GM19455 (cell line): ENCODE results near the gene ST7.
"Not testable (repeated sequence)": the region's sequence is repeated elsewhere in the genome, so short reads cannot be mapped to it uniquely, and the experiment has no call there.

Source experiments
- ATAC-seq: cut with Tn5 transposase; IDR thresholded peaks from one replicate; pipeline ENCODE4 v1.9.1; 2021; ENCODE audit not compliant: unreplicated experiment

The ST7 gene

DNA sequence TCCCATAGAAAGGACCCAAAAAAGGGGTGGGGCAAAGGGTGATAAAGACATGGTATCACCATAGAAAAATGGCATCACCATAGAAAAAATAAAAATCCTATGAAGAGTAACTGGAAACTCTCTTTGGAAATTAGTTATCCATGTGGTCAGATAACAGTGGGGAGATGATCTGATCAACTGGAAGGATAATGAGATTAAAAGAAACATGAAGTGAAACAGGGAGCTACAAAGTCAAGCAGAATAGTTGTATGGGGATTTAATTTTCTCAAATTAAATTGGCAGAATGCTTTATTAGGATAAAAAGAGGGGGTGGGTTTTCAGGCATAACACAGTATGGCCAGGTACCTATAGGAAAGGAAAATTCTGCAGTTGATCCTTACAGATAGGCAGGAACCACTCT, 258.3 kb downstream of the ST7 start:
- no peak for ATAC-seq

DNA sequence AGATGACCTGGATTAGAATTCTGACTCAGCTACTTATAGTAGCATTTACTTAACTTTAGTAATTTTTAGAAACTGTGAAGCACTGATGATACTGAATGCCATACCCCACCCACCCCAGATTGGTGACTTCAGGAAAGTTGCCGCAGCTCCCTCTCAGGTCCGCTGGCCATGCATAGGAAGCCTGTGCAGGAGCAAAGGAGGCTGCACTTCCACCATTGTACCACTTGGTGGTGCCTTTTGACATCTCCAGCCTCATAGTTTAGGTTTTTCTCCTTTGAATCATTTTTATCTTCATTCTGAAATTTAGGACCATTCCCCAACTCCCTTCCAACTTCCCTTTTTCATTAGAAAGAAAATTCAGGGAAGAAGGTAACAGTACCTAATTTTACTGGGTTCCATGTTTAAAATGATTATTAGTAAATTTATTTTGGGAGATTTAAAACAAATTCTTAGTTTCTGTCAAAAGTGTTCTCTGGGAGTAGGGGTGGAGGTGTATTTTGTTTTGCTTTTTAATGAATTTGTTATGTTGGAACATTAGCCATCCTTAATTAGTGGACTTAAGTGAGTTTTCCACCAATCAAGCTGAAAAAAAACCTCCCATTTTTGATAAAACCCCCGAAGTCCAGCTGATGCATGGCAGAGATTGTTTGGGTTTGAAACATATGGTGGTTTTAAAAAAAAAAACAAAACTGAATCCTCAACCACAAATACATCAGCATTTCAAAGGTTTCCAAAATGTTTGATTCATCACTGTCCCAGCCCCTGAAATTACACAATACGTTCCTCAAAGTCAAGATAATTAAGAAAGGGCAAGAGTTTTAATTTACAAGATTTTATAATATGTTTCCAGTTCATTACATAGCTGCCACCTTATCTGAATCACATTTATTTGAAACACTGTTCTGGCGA, 259.9 kb downstream of the ST7 start:
- peak; percentile 81 for ATAC-seq

DNA sequence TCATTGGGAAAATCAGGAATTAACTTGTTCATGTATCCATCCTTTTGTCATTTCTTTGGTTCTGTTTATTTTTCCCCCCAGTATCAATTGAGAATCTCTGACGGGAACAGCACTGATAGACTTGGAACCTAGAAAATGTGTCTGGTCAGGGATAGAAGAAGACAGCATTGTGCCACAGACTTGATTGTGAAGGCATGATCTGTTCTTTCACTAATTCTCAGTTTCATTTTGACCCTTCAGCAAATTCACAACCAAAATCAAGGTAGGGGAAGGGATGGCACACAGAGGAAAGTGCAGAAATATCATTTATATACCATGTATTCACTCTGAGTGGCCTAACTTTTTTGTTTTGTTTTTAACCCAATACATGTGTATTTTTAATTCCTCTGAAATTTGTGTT, 262.7 kb downstream of the ST7 start:
- ATAC-seq = no peak

DNA sequence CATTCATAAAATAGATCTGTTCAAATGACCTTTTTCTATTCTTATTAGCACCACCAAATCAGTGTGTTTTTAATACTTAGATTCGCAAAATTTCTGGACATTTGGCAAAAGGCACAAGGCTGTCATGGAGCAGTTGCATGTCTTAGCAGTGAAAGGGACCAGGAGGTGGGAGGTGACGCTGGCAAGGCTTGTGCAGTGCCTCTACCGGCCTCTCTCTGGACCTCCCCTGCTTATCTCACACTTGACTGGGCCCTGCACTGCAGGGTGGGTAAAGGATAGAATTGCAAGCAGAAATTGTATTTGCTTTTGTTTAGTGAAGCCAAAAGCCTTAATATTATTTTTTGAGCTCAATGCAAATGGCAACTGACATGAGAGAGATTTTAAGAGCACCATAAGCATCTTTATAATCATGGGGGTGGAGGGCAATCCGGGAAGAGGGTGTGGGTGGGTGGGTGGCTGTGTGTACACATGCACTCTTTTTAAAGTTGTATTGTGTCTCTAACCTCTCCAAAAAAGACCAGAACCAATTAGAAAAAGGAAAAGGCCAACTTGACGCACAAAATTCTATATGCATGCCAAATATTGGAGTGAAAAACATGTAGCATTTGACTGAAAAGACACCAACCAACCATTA, 263.3 kb downstream of the ST7 start:
- no peak for ATAC-seq

DNA sequence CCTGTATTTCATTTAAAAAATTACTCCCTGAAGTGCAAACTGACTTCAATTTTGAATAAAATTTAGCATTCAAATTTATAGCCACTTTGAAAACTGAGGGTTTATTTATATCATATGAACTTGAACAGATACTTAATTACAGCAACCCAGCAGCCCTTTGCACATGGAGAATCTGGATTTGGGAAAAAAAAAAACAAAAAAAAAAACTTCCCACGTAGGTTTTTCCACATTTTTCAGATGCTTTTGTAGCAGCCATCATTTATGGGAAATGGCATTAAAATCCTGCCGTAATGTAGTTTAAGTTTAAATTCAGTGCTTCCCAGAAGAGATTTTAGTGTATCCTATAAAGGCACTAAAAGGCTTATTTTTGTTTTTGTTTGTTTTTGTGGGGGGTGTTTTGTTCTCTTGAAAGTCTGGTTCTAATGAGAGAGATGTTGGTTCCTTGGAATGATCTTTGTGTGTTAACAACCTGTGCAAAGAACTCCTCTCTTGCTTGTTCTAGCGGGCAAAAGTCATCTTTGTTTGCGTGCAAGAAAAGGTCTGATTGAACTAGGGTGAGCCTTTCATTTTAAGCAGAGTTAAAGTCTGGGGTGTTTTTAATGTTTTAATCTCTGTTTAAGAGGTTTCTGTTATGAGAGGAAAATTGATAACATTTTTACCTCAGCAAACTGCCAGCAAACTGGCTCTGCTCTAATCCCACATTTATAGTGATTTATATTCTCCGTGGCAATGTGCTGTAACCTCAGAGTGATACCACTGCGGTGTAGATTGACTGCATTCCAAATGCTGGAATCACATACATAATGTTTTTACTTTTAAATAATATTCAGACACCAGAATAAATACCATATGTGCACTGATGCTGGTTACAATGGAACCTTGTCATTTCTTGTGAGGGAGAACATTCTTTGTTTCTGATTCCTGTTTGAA, 264.1 kb downstream of the ST7 start:
- ATAC-seq = no peak

DNA sequence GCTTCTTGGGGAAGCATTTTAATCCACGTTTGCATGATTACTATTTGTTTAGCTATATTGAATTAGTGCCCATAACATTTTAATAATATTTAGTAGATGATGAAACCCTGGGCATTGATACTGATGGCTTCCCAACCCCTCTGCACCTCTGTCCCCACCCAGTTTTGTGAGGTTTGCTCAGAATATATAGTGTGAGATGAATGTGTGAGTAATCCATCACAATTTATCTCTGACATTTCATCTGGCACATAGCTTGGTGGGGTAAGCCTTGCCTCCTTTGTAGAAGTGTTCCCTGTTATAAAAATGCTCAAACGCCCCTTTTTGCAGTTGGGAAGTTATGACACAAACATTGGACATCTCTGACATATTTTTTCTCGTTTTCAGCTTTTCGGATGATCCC, 265.4 kb downstream of the ST7 start:
- no peak for ATAC-seq

DNA sequence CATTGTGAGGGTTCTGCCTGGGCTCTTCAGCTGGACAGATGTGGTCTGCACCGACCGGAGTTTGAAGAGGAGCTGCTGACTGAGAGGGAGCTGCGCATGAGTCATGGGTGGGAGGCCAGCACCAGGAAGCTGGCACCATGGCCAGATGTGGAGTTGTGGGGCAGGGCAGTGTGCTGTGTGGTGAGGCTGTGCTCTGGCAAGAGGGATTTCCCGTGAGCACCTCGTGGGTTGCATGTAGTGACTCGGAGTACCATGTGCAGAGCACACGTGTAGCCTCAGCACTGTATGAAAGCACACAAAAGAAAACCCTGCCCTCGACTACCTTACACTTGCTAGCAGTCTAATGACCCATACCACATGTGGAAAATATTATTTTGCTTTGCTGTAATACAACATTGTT, 266.2 kb downstream of the ST7 start:
- no peak for ATAC-seq

DNA sequence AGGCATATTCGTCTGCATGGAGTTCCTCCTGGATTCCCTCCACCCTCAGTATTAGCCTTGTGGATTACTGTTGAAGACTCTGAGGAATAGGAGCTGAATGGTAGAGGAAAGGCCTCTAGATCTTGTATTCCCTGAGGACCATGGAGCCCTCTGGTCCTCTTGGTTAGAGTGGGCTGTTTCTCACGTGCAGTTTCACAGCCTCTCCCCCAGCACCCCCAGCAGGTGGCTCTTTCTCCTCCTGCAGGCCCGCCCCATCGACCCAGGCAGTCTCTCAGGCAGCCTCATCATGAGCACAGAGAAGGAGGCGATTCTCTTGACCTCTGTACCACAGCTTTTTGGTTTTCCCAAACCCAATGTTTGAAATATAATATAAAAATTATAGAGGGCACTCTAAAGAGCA, 267.5 kb downstream of the ST7 start:
- no peak for ATAC-seq

DNA sequence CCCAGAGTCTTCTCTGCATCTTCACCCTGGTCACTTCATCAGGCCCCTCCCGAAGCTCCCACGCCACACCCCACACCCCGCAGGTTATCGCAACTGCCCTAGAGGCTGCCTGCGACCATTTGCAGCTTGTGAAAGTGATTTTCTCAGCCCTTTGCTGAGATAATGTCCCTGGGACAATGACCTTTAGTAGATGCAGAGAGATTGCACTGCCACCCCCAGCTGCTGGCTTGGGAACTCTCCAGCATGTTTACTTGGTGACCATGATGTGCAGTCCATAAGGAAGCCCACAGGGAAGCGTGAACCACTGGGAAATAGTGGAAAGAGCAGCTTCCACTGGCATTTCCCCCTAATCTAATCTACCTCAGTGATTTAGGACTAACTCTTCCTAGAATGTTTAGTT, 272.2 kb downstream of the ST7 start:
- no peak for ATAC-seq

DNA sequence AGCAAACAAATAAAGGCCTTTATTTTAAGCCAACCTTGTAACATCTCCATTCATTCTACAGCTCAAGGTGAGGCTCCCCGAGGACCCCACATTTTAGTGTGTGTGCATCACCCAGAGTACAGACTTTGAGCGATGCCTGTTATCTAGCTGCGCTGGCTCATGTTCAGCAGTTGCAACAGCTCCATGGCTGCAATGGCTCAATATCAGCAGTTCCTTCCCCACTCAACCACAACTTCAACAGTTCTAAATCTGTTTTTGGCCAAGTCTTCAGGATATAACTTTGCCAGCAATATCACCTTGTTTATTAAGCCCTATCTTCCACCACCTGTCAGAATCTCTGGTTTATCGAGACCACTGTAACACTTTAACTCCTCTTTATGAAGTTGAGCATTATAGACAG, 273.8 kb downstream of the ST7 start:
- ATAC-seq = no peak

DNA sequence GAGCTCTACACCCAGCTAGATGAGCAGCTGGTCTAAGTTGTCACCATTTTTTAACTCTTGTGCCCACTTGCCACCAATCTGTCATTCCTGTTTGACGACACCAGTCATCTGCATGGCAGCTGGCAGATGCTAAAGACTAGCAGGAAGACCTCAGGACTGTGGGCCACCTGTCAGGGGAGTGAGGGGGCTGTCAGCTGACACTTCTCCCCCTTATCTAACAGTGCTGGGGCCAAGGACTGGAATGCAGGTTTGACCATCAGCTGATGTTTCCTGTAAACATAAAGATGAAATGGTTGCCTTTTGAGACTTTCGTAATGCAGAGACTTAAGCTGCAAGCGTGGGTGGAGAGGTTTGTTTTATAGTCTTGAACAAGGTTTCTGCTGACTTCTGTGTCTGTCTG, 276.0 kb downstream of the ST7 start:
- no peak for ATAC-seq

DNA sequence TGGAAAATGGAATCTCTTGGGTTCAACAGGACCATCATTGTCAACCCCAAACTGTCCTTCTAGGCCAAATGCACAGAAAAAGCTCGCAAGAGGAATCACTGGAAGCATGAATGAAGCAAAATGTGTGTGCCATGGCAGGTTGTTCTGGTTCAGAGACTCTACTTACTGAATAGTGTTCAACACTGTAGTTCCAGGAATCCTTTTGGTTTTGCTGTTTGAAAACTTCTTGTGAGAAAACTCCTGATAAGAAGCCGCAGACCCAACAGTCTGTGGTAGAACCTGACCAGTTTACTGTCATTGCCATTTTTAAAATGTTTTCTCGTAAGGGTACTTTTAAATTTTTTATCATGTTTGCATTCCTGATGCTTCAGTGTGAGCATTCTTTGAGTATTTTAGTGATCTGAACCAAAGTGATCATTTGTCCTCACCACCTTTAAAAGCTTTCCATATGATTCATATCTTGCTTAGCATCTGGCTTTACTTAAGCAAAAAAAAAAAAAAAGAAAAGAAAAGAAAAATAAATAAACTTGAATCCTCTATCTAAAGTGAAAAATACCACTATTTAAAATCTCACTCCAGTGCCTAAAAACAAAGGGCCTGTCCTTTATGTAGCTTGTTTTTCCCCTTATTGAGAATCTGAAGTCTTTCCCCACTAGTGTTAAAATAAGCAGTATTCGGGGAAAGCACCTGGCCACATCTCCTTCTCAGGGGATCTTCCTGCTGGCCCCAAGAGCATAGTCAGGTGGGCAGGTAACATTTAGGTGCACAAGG, 277.2 kb downstream of the ST7 start:
- peak; percentile 59 for ATAC-seq

DNA sequence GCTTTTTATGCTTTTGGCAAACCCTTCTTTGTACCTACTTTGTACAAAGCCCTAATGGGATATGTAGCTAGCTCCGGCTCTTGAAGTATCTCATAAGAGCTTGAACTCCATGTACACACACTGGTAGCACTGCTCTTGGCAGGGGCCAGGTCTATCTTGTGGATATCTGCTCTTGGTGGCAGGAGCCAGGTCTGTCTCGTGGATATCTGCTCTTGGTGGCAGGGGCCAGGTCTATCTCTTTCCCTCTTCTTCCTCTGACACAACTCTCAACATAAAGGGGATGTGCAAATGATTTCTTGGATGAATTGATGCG, 277.7 kb downstream of the ST7 start:
- ATAC-seq = no peak

DNA sequence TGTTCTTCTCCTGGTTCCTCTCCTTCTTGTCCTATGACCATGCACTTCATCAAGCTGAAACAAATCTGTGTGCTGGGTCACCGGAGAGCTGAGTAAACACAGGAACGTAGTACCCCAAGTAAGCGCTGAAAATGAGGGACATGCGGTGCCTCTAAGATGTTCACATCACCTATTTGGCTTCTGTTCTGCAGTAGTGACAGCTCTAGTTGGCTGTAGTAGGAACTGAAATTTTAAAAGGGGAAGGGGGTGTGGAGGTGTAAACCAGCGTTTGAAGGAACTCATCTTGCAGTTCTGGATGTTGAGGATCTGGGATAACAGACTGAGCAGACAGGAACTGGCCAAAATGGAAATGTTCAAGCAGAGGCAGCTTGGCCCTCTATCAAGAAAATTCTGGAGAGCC, 284.3 kb downstream of the ST7 start:
- ATAC-seq = no peak

DNA sequence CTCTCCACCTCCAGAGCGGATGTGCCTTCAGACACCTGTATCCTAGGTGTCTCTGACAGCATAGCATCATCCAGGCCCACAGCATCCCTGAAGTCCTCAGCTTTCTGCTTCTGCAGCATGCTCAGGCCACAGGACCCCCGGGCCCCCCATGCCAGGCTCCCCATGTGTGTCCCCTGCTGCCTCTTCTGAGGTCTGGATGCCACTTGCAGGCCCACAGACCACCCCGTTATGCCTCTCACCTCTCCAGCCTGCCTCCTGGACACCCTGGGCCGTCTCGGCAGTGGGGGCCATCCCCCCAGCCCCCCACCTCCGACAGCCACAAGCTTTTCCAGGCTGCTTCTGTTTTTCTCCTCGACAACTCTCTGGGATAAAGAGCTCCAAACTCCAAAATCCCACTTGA, 285.2 kb downstream of the ST7 start:
- ATAC-seq = no peak

DNA sequence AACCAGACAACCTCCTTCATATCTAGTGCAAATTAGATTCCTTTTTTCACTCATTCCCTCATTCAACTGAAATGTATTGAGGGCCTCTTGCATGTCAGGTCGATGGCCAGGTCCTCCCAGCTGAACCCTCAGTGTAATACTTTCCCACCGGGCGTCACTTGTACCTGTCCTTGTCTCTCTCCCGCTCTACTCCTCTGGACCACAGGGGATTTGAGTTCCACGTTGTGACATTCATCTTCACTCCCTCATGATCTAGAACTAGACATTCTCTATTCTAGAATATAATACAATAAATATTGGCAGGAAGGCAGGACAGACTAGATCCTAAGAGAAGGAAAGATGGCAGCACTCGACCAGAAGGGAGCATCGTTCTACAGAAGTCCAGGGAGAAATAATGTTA, 285.6 kb downstream of the ST7 start:
- no peak for ATAC-seq

DNA sequence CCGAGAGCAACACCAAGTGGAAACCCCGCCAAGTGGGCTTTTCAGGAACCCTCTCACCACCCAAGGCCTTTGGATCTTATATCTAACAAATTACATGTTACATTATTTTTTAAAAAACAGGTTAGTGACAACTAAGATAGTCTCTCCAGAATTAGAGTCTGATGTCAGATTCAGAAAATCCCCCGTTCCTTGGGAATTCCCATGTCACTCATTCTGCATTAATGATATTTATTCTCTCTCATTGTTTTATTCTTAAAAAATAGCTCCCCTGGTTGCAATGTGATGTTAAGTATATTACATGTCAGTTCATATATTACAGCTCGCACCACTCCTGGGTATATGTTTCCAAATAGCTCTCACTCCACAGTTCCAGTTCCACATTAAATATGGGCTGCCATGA, 287.8 kb downstream of the ST7 start:
- no peak for ATAC-seq

DNA sequence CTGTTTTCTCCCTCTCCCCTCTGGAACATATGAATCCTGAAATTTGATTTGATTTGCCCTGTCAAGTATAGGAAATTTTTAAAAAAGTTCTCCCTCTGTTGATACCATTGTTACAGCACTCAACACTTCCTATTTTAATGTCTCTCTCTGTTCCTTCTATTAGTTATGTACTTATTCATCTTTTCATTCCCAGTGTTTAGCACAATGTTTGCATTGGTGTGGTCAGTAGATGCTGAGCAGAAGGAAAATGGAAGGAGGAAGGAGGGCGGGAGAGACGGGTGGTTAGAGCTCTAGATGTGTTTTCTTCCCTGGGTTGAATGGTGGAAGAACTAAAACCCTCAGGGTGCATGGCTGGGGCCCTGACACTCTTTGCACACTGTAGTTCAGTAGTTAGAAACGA, 290.1 kb downstream of the ST7 start:
- ATAC-seq = no peak

DNA sequence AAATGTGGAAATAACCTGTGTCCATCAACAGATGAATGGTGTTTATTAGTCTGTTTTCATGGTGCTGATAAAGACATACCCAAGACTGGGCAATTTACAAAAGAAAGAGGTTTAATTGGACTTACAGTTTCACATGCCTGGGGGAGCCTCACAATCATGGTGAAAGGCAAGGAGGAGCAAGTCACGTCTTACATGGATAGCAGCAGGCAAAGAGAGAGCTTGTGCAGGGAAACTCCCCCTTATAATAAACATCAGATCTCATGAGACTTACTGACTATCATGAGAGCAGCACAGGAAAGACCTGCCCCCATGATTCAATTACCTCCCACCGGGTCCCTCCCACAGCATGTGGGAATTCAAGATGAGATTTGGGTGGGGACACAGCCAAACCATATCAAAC, 292.4 kb downstream of the ST7 start:
- ATAC-seq = not testable (repeated sequence)

DNA sequence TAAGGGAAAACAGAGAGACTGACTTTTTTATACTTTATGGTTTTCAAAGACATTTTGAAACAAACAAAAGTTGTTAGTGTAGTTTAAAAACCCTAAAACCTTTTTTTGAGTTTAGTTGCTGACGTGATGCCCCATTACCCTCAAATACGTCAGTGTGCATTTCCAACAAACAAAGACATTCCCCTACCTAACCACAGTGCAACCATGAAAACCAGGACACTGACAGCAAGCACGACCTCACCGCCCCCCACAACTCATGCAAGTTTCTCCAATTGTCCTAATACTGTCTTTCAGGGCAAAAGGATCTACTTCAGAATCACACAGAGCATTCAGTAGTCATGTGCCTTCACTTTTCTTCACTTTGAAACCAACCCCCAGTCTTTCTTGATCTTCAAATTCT, 294.5 kb downstream of the ST7 start:
- ATAC-seq = no peak

DNA sequence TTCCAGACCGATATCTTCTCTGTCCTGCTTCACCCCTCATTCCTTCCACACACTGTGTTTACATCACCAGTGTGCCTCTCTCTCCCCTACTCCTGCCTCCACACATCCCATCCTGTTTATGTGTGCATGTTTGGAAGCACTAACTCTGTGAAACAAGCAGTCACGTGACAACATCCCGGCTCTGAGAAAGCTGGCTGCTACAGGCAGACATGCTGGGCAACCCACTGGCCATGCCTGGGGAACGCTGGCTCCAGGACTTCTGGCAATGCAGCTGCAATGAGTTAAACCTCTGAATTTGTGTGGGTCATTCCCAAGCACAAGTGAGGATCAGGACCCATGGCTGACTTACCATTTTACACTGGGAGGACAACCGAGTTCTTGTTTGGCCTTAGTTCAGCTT, 295.5 kb downstream of the ST7 start:
- no peak for ATAC-seq
